ENCODE measurements around the gene EZR. TPM values are rescaled to one million over a fixed set of nuclear protein-coding genes. Genes with fewer than 3 reads are reported as not detected.

The EZR gene
- total RNA-seq, 4 donors from 2014 or later = 83.7 to 168 (median 144) TPM

DNA sequence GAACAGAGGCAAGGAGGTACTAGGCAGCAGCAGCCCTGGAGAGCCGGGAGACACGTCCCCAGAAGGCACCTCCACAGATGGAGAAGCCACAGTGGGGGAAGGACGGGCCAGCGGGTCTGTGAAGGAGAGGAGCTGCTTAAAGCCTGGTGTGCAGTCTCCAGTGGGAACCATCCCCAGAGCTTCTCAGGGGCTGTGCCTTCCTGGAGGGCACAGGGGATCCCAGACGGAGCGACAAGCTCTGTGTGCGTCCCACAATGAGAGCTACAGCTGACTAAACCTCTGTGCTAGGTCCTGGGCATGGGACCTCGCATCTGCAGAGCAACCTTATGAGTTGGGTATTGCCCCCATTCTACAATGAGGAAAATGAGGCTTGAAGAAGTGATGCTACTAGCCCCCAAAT, 50.7 kb downstream of the EZR start:
- no peak for TF ChIP-seq EP300 (IDR thresholded peaks at IDR 0.05)
- TF ChIP-seq POLR2A (IDR thresholded peaks at IDR 0.05) = no peak
- WGBS, 2 donors = 83 to 90% methylated on average over 8 of the region's 8 CpGs
- DNase-seq (ENCODE audit: low spot score in 2 of 2) = no peak

DNA sequence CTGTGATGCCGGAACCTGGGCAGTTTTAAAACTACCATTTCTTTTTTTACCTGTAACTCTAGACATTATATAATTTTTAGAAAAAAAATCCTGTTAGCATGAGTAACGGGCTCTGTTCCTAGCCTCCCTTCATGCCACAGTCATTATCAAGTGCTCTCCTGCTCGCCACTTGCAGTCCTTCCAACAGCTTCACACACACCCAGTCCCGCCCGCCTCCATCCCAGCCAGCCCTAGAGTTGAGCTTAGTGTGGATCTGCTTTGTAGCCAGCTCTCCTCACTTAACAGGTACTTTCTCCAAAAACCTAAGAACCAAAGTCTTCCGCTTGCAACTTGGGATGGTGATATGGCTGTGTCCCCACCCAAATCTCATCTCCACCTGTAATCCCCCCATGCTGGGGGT, 51.5 kb downstream of the EZR start:
- DNase-seq (ENCODE audit: low spot score in 2 of 2) = no peak
- Histone ChIP-seq H3K4me3 (no peak overlapping the region), H3K27ac (no peak overlapping the region), H3K36me3 (peaks cover 3 to 97% (median 57%) of the 10 kb centered on the region in 3 donors), H3K4me1 (peaks cover 0 to 26% (median 3%) of the 10 kb centered on the region in 4 donors), H3K9me3 (no peaks in the 10 kb centered on the region), H3K27me3 (no peaks in the 10 kb centered on the region)
- TF ChIP-seq, protein P1, sequence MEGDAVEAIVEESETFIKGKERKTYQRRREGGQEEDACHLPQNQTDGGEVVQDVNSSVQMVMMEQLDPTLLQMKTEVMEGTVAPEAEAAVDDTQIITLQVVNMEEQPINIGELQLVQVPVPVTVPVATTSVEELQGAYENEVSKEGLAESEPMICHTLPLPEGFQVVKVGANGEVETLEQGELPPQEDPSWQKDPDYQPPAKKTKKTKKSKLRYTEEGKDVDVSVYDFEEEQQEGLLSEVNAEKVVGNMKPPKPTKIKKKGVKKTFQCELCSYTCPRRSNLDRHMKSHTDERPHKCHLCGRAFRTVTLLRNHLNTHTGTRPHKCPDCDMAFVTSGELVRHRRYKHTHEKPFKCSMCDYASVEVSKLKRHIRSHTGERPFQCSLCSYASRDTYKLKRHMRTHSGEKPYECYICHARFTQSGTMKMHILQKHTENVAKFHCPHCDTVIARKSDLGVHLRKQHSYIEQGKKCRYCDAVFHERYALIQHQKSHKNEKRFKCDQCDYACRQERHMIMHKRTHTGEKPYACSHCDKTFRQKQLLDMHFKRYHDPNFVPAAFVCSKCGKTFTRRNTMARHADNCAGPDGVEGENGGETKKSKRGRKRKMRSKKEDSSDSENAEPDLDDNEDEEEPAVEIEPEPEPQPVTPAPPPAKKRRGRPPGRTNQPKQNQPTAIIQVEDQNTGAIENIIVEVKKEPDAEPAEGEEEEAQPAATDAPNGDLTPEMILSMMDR (IDR thresholded peaks at IDR 0.05) = no peak
- TF ChIP-seq POLR2A (IDR thresholded peaks at IDR 0.05) (no peak), EP300 (IDR thresholded peaks at IDR 0.05) (no peak)
- 89 to 93% methylated on average over 6 of the region's 6 CpGs for WGBS, 2 donors

More for the DNA sequence above, 50.7 kb downstream of the EZR start:
- no peak overlapping the region for H3K4me3 ChIP-seq
- no peaks in the 10 kb centered on the region for H3K9me3 ChIP-seq
- H3K27me3 ChIP-seq = no peaks in the 10 kb centered on the region
- H3K27ac ChIP-seq = no peak overlapping the region
- peaks cover 0 to 33% (median 3%) of the 10 kb centered on the region in 4 donors for H3K4me1 ChIP-seq
- peaks cover 3 to 95% (median 57%) of the 10 kb centered on the region in 3 donors for H3K36me3 ChIP-seq

DNA sequence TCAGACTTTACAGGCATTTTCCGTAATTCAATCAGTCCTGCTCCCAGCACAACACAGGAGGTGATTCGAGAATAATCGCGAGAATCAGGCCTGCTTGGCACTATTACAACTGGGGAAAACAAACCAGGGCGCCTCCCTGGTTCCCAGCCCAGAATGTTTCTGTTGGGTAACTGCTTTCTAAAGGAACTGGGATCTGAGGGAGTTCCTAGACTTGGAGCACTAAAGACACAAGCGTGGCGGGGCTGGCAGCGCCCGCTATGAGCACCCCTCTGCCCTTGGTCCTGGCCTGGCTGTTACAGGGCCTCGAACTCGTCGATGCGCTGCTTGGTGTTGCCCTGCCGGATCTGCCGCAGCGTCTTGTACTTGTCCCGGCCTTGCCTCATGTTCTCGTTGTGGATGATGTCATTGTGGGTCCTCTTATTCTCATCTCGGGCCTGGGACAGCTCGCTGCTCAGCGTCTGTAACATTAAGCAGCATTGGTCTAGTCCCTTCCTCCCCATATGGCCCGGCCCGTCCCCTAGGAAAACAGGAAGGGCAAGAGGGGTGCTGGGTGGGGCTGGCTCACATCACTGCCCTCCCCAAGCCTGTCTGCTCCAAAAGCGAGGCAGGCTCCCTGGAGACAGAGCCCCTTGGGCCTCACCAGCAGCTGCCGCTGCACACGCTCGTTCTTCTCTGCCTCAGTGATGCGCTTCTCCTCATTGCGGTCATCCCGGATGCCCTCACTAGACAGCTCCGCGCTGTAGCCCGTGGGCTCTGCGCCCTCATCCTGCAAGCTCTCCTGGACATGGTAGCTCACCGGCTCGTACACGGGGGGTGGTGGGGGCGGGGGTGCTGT, 52.3 kb downstream of the EZR start:
- Histone ChIP-seq H3K4me3 (no peak overlapping the region), H3K27me3 (no peaks in the 10 kb centered on the region), H3K27ac (no peak overlapping the region), H3K4me1 (peaks cover 0 to 22% (median 3%) of the 10 kb centered on the region in 4 donors), H3K36me3 (peaks cover 3 to 94% (median 54%) of the 10 kb centered on the region in 3 donors), H3K9me3 (no peaks in the 10 kb centered on the region)
- TF ChIP-seq EP300 (IDR thresholded peaks at IDR 0.05) (no peak), POLR2A (IDR thresholded peaks at IDR 0.05) (no peak)
- TF ChIP-seq, protein P1 (IDR thresholded peaks at IDR 0.05) = no peak
- 87 to 91% methylated on average over 38 of the region's 38 CpGs for WGBS, 2 donors
- no peak for DNase-seq (ENCODE audit: low spot score in 2 of 2)

DNA sequence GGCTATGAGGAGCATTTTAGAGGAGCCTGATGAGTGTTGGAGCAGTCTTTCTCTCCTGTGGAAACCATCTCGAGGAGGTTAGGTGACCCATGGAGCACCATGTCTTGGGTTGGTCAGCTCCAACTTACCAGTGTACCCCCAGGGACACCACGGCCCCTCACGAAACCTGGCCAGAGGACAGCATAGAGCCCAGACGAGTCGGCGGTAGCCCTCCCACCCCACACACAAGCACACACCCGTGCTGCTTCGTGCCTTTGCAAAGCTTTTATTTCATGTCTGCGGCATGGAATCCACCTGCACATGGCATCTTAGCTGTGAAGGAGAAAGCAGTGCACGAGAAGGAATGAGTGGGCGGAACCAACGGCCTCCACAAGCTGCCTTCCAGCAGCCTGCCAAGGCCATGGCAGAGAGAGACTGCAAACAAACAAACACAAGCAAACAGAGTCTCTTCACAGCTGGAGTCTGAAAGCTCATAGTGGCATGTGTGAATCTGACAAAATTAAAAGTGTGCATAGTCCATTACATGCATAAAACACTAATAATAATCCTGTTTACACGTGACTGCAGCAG, 53.6 kb downstream of the EZR start:
- no peaks in the 10 kb centered on the region for H3K27me3 ChIP-seq
- peaks cover 0 to 9% (median 1%) of the 10 kb centered on the region in 4 donors for H3K4me1 ChIP-seq
- no peak overlapping the region for H3K27ac ChIP-seq
- no peak for DNase-seq (ENCODE audit: low spot score in 2 of 2)
- WGBS, 2 donors = 82 to 88% methylated on average over 13 of the region's 13 CpGs
- no peak overlapping the region for H3K4me3 ChIP-seq
- H3K36me3 ChIP-seq = peaks cover 3 to 81% (median 42%) of the 10 kb centered on the region in 3 donors
- no peaks in the 10 kb centered on the region for H3K9me3 ChIP-seq
- no peak for TF ChIP-seq POLR2A (IDR thresholded peaks at IDR 0.05)
- TF ChIP-seq, protein P1 (IDR thresholded peaks at IDR 0.05) = no peak
- no peak for TF ChIP-seq EP300 (IDR thresholded peaks at IDR 0.05)

DNA sequence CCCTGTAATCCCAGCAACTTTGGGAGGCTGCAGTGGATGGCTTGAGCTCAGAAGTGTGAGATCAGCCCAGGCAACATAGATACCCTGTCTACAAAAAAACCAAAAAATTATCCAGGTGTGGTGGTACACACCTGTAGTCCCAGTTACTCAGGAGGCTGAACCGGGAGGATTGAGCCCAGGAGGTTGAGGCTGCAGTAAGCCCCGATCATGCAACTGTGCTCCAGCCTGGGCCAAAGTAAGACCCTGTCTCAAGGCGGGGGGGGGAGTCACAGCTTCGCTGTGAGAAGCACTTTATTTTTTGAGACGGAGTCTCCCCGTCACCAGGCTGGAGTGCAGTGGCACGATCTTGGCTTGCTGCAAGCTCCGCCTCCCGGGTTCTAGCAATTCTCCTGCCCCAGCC, 54.2 kb downstream of the EZR start:
- H3K27me3 ChIP-seq = no peaks in the 10 kb centered on the region
- TF ChIP-seq POLR2A (IDR thresholded peaks at IDR 0.05) = no peak
- TF ChIP-seq, protein P1 (IDR thresholded peaks at IDR 0.05) = no peak
- TF ChIP-seq EP300 (IDR thresholded peaks at IDR 0.05) = no peak
- DNase-seq (ENCODE audit: low spot score in 2 of 2) = no peak
- H3K4me3 ChIP-seq = no peak overlapping the region
- H3K4me1 ChIP-seq = peaks cover 0 to 4% (median 0%) of the 10 kb centered on the region in 4 donors
- no peaks in the 10 kb centered on the region for H3K9me3 ChIP-seq
- H3K36me3 ChIP-seq = peaks cover 3 to 74% (median 36%) of the 10 kb centered on the region in 3 donors
- no peak overlapping the region for H3K27ac ChIP-seq
- WGBS, 2 donors = 83 to 93% methylated on average over 9 of the region's 9 CpGs

All from tibial nerve (tissue), 4 donors.